ENCODE results near the gene DACT1.

The DACT1 gene

GRCh38 chr14:58687232-58687795, 49.6 kb downstream of the DACT1 start:
- TF ChIP-seq ZFP30 (CRISPR knock-in tag; IDR thresholded peaks at IDR 0.05): no peak
- no peak for TF ChIP-seq OSR1 (CRISPR knock-in tag; IDR thresholded peaks at IDR 0.05)
- TF ChIP-seq RARB (CRISPR knock-in tag; IDR thresholded peaks at IDR 0.05): no peak
- TF ChIP-seq, protein P1, sequence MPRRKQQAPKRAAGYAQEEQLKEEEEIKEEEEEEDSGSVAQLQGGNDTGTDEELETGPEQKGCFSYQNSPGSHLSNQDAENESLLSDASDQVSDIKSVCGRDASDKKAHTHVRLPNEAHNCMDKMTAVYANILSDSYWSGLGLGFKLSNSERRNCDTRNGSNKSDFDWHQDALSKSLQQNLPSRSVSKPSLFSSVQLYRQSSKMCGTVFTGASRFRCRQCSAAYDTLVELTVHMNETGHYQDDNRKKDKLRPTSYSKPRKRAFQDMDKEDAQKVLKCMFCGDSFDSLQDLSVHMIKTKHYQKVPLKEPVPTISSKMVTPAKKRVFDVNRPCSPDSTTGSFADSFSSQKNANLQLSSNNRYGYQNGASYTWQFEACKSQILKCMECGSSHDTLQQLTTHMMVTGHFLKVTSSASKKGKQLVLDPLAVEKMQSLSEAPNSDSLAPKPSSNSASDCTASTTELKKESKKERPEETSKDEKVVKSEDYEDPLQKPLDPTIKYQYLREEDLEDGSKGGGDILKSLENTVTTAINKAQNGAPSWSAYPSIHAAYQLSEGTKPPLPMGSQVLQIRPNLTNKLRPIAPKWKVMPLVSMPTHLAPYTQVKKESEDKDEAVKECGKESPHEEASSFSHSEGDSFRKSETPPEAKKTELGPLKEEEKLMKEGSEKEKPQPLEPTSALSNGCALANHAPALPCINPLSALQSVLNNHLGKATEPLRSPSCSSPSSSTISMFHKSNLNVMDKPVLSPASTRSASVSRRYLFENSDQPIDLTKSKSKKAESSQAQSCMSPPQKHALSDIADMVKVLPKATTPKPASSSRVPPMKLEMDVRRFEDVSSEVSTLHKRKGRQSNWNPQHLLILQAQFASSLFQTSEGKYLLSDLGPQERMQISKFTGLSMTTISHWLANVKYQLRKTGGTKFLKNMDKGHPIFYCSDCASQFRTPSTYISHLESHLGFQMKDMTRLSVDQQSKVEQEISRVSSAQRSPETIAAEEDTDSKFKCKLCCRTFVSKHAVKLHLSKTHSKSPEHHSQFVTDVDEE (CRISPR knock-in tag; IDR thresholded peaks at IDR 0.05): no peak
- TF ChIP-seq ISL1 (CRISPR knock-in tag; IDR thresholded peaks at IDR 0.05): no peak
- TF ChIP-seq ZNF70 (CRISPR knock-in tag; IDR thresholded peaks at IDR 0.05): no peak
- TF ChIP-seq PATZ1 (CRISPR knock-in tag; IDR thresholded peaks at IDR 0.05; ENCODE audit: borderline replicate concordance): no peak
- TF ChIP-seq ZNF8 (CRISPR knock-in tag; IDR thresholded peaks at IDR 0.05): no peak
- no peak for TF ChIP-seq ESRRG (CRISPR knock-in tag; IDR thresholded peaks at IDR 0.05)
- no peak for TF ChIP-seq CREB5 (CRISPR knock-in tag; IDR thresholded peaks at IDR 0.05; ENCODE audit: low read depth)
- TF ChIP-seq TOX (CRISPR knock-in tag; IDR thresholded peaks at IDR 0.05; ENCODE audit: borderline replicate concordance): no peak
- no peak for TF ChIP-seq GLIS3 (CRISPR knock-in tag; IDR thresholded peaks at IDR 0.05)
- ATAC-seq: no peak

GRCh38 chr14:58690801-58691516, 53.2 kb downstream of the DACT1 start:
- TF ChIP-seq ZC3H10 (CRISPR knock-in tag; IDR thresholded peaks at IDR 0.05): no peak
- TF ChIP-seq, protein P1 (CRISPR knock-in tag; IDR thresholded peaks at IDR 0.05): no peak
- TF ChIP-seq, protein P2, sequence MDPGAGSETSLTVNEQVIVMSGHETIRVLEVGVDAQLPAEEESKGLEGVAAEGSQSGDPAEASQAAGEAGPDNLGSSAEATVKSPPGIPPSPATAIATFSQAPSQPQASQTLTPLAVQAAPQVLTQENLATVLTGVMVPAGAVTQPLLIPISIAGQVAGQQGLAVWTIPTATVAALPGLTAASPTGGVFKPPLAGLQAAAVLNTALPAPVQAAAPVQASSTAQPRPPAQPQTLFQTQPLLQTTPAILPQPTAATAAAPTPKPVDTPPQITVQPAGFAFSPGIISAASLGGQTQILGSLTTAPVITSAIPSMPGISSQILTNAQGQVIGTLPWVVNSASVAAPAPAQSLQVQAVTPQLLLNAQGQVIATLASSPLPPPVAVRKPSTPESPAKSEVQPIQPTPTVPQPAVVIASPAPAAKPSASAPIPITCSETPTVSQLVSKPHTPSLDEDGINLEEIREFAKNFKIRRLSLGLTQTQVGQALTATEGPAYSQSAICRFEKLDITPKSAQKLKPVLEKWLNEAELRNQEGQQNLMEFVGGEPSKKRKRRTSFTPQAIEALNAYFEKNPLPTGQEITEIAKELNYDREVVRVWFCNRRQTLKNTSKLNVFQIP (CRISPR knock-in tag; IDR thresholded peaks at IDR 0.05; ENCODE audit: borderline replicate concordance, low read depth): no peak
- no peak for TF ChIP-seq ZFP3 (CRISPR knock-in tag; IDR thresholded peaks at IDR 0.05)
- no peak for TF ChIP-seq TOX (CRISPR knock-in tag; IDR thresholded peaks at IDR 0.05; ENCODE audit: borderline replicate concordance)
- no peak for TF ChIP-seq BACH2 (CRISPR knock-in tag; IDR thresholded peaks at IDR 0.05; ENCODE audit: borderline replicate concordance)
- TF ChIP-seq CSRNP3 (CRISPR knock-in tag; IDR thresholded peaks at IDR 0.05): no peak
- TF ChIP-seq GLIS3 (CRISPR knock-in tag; IDR thresholded peaks at IDR 0.05): no peak
- TF ChIP-seq OSR1 (CRISPR knock-in tag; IDR thresholded peaks at IDR 0.05): no peak
- no peak for TF ChIP-seq ZNF565 (CRISPR knock-in tag; conservative IDR thresholded peaks at IDR 0.05; ENCODE audit: low read depth)
- ATAC-seq: no peak
